Mucosa of descending colon (tissue), 3 donors: ENCODE results near the gene LCN12. TPM values are rescaled to one million over a fixed set of nuclear protein-coding genes. Genes with fewer than 3 reads are reported as not detected.
A peak's percentile ranks its signal among the peaks of the same experiment; 100 is the strongest.

ENCODE experiments used
- ATAC-seq: fragments of 200-7000 bp; cut with Tn5 transposase; one replicate; pipeline ENCODE4 v1.9.1; 2020; ENCODE audit warnings: mild to moderate bottlenecking, moderate library complexity
- DNase-seq, 3 donors: peaks; one replicate each; pipeline ENCODE4 v3.0.0-alpha.2; 2020
- H3K36me3 ChIP-seq: fragments of 200-600 bp; one replicate; pipeline ENCODE4 v1.8.0; 2021; ENCODE audit warnings: low read depth, mild to moderate bottlenecking
- H3K4me1 ChIP-seq: fragments of 200-600 bp; one replicate; pipeline ENCODE4 v1.8.0; 2021; ENCODE audit warnings: low read depth, mild to moderate bottlenecking
- H3K4me3 ChIP-seq: fragments of 200-600 bp; one replicate; pipeline ENCODE4 v1.8.0; 2021; ENCODE audit warnings: mild to moderate bottlenecking
- H3K9me3 ChIP-seq: fragments of 200-600 bp; one replicate; pipeline ENCODE4 v1.8.0; 2021; ENCODE audit warnings: mild to moderate bottlenecking
- intact Hi-C, 2 donors: fragments of 100-400 bp; cut with DNase I in 1 of 2; cut with micrococcal nuclease in 1 of 2; formaldehyde crosslinking; loops; one replicate each; pipeline versions ENCODE4 v1.11.0 to v1.11.1; 2022; cut with DNase I, micrococcal nuclease
- total RNA-seq, 3 donors: library from RNA; stranded (reverse); fragmentation: NEBNext Ultra II Directional in 2 of 3; extraction: Animal tissue kit (Norgen Biotek cat#: 25700) in 2 of 3; gene quantifications; one replicate each; pipeline versions ENCODE4 v1.2.1 to v1.2.4, GENCODE V29; 2021 to 2023
- TF ChIP-seq, protein P1 (sequence below): fragments of 200-600 bp; IDR thresholded peaks from one replicate; pipeline ENCODE4 v1.8.0; 2022; ENCODE audit warnings: antibody characterized with exemption, mild to moderate bottlenecking
- donor health status: DM: no; HTN: no; CAD: no; lungs with moderate emphysema.
- donor health status: DM: no; HTN: no; CAD: no.
- donor health status: DM: no; HTN: yes; CAD: no.

LCN12 gene
- total RNA-seq, 3 donors from 2014 or later = 6.8 to 10.7 (median 7.6) TPM

DNA sequence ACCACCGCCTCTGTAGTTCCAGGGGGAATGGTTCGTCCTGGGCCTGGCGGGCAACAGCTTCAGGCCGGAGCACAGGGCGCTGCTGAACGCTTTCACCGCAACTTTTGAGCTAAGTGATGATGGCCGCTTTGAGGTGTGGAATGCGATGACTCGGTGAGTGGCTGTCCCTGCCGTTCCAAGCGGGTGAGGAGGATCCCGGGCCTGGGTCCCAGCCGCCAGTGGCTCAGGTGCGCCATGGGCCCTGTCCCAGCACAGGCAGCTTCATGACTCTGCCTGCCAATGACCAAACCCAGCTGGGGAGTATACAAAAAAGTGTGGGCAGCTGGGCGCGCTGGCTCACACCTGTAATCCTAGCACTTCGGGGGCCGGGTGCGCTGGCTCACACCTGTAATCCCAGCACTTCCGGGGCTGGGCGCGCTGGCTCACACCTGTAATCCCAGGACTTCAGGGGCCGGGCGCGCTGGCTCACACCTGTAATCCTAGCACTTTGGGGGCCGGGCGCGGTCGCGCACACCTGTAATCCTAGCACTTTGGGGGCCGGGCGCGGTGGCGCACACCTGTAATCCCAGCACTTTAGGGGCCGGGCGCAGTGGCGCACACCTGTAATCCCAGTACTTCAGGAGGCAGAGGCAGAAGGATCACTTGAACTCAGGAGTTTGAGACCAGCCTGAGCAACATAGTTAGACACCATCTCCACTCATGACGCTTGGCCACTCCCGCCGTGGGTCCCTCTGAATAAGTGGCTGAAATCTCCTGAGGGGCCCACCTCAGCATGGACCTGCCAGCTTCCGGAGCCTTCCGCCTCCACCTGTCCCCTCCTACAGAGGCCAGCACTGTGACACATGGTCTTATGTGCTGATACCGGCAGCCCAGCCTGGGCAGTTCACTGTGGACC lies 1.1 kb downstream of the LCN12 start:
- no peak for ATAC-seq
- intact Hi-C loops = no loop called here
- Histone ChIP-seq H3K4me1 (peaks cover 32% of the 10 kb centered on the region), H3K36me3 (no peaks in the 10 kb centered on the region), H3K4me3 (no peak overlapping the region), H3K9me3 (no peaks in the 10 kb centered on the region)
- DNase-seq = peak in 2 of 3 donors; percentile 28 to 44
- TF ChIP-seq, protein P1, sequence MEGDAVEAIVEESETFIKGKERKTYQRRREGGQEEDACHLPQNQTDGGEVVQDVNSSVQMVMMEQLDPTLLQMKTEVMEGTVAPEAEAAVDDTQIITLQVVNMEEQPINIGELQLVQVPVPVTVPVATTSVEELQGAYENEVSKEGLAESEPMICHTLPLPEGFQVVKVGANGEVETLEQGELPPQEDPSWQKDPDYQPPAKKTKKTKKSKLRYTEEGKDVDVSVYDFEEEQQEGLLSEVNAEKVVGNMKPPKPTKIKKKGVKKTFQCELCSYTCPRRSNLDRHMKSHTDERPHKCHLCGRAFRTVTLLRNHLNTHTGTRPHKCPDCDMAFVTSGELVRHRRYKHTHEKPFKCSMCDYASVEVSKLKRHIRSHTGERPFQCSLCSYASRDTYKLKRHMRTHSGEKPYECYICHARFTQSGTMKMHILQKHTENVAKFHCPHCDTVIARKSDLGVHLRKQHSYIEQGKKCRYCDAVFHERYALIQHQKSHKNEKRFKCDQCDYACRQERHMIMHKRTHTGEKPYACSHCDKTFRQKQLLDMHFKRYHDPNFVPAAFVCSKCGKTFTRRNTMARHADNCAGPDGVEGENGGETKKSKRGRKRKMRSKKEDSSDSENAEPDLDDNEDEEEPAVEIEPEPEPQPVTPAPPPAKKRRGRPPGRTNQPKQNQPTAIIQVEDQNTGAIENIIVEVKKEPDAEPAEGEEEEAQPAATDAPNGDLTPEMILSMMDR = no peak

GRCh38 chr9:136953771-136954269 lies 1.7 kb downstream of the LCN12 start:
- Histone ChIP-seq H3K4me1 (peaks cover 25% of the 10 kb centered on the region), H3K4me3 (no peak overlapping the region), H3K36me3 (no peaks in the 10 kb centered on the region), H3K9me3 (no peaks in the 10 kb centered on the region)
- TF ChIP-seq, protein P1 = no peak
- DNase-seq = peak in 1 of 3 donors; percentile 28
- intact Hi-C loops = no loop called here
- ATAC-seq = no peak

DNA sequence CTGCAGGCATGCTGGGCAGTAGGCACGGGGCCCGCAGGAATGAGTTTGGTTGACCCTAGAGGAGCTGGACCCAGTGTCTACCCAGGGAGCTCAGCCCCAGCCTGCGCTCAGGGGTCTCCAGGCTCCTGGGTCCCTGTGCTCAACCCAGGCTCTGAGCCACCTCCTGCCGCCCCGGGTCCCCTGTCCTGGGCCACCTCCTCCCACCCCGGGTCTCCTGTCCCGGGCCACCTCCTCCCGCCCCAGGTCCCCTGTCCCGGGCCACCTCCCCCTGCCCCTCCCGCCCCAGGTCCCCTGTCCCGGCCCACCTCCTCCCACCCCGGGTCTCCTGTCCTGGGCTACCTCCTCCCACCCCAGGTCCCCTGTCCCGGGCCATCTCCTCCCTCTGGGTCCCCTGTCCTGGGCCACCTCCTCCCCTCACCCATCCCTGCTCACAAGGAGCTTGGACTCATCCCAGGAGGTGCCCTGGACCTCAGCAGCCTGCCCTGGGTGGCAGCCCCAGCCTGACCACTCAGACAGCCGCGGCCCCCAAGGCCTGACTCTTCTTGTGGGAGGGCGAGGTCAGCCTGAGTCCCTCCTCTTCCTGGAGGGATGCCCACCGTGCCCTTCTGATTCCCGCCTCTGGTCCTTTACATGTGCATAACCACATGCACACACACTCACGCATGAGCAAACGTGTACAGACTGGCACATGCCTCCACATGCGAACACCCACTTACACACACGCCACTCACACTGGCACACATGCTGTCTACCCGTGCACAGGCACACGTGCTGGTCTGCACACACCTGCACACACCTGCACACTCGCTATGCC lies 2.4 kb downstream of the LCN12 start:
- H3K4me1 ChIP-seq = peaks cover 19% of the 10 kb centered on the region
- intact Hi-C loops = no loop called here
- H3K9me3 ChIP-seq = no peaks in the 10 kb centered on the region
- DNase-seq (peak in 2 of 3 donors; percentile 24 to 49), ATAC-seq (no peak)
- H3K36me3 ChIP-seq = no peaks in the 10 kb centered on the region
- TF ChIP-seq, protein P1 = no peak
- H3K4me3 ChIP-seq = no peak overlapping the region

DNA sequence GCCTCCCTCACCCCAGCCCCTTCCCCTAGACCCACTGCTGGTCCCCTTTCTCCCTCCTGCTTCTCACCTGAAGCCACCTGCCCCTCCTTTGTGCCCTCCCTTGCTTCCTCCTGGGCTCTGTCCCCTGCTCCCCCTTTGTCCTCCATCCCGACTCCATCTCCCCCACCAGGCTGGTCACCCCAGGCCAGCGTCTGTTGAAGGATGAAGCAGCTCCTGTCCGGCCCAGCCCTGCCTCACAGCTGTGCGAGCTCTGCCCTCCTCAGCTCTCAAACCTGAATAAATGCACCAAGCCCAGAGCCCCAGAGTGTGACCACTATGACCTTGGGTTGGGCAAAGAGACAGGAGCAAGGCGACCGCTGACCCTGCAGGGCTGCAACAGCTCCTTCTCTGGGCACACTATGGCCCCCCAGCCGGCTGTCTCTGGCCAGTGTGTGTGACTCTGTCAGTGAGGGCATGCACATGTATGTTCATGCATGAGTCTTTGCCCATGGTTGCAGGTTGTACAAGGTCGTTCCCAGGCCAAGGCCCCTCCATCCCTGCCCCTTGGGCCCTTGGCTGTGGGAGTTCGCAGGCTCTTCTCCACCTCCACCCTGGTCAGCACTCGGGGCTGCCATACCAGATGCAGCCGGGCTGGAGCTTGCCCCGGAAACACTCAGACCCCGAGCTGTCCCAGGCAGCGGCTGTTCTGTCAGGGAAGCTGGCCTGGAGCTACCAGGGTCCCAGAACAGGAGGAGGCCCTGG lies 3.3 kb downstream of the LCN12 start:
- no peak for ATAC-seq
- Histone ChIP-seq H3K9me3 (no peaks in the 10 kb centered on the region), H3K4me1 (peaks cover 14% of the 10 kb centered on the region), H3K4me3 (no peak overlapping the region), H3K36me3 (no peaks in the 10 kb centered on the region)
- TF ChIP-seq, protein P1 = no peak
- peak in 2 of 3 donors; percentile 14 to 40 for DNase-seq
- intact Hi-C loops = no loop called here

DNA sequence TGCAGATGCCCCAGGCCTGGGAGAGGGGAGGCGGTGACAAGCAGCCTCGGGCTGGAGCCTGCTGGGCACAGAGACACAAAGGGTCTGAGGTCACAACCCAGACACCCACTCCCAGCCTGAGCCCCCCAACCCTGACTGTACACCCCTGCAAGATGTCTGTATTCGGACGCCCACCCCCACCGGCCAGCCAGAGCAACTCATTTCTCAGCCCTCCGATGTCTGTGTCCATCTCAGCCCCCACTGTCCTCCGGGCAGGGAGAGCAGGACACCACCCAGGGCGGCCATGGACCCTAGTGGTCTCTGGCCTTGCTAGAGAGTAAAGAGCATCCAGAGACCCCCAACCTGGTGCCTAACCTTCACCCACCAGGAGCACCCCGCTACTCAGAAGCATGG lies 3.9 kb downstream of the LCN12 start:
- intact Hi-C loops = no loop called here
- no peak for ATAC-seq
- TF ChIP-seq, protein P1 = no peak

More for the DNA sequence above, 3.9 kb downstream of the LCN12 start:
- peaks cover 9% of the 10 kb centered on the region for H3K4me1 ChIP-seq
- H3K9me3 ChIP-seq = no peaks in the 10 kb centered on the region
- peak in 2 of 3 donors; percentile 22 to 37 for DNase-seq
- no peaks in the 10 kb centered on the region for H3K36me3 ChIP-seq
- H3K4me3 ChIP-seq = no peak overlapping the region
